HTERT RPE-1 (cell line): ENCODE measurements around the gene B4GAT1.

ENCODE experiments used
- in situ Hi-C: fragments of 300-500 bp; cut with MboI; formaldehyde crosslinking; loops from 4 replicates; pipeline ENCODE4 v1.14.3; 2020; ENCODE audit warnings: low sequenced_read_pairs

The B4GAT1 gene

GRCh38 chr11:66338276-66339161 is 8.9 kb downstream of the B4GAT1 start:
- in situ Hi-C loops = no loop called here

GRCh38 chr11:66337103-66337899 is 10.1 kb downstream of the B4GAT1 start:
- in situ Hi-C loops = no loop called here

GRCh38 chr11:66336234-66337102 is 11.0 kb downstream of the B4GAT1 start, which contains the start of gene RIN1:
RIN1 (minus strand) TSS chr11:66336434; CDS start chr11:66336402, 32 bp downstream.
- in situ Hi-C loops = no loop called here

DNA sequence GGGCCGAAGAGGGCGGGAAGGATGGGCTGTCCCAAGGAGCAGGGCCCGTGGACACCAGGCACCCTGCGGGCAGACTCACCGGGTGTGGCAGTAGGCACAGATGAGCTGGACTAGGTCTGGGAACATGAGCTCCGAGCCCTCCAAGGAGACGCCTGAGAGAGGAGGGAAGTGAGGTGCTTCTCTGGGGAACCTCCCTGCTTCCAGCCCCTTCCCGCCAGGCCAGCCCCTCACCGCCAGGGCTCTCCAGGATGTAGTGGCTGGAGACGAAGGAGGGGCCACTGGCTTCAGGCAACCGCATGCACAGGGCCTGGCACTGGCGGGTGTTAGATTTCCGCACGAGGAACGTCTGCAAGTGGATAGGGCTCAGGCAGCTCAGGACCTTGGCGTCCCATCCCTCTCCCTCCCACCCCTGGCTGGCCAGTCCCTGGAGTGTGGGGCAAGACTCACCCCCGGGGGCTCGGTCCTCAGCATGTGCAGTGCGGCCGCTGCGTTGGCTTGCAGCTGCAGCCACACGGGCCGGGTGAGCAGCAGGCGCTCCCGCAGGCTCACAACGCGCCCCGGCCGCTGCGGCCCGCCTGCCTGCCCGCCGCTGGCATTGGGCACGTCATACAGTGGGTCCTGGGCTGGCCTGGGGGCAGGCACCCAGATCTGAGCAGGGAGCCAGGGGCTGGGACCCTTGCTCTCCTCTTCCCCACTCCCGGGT is 11.7 kb downstream of the B4GAT1 start:
- in situ Hi-C loops = no loop called here

- in situ Hi-C loops = no loop called here
Measured at GRCh38 chr11:66334605-66335442, 12.6 kb downstream of the B4GAT1 start.

DNA sequence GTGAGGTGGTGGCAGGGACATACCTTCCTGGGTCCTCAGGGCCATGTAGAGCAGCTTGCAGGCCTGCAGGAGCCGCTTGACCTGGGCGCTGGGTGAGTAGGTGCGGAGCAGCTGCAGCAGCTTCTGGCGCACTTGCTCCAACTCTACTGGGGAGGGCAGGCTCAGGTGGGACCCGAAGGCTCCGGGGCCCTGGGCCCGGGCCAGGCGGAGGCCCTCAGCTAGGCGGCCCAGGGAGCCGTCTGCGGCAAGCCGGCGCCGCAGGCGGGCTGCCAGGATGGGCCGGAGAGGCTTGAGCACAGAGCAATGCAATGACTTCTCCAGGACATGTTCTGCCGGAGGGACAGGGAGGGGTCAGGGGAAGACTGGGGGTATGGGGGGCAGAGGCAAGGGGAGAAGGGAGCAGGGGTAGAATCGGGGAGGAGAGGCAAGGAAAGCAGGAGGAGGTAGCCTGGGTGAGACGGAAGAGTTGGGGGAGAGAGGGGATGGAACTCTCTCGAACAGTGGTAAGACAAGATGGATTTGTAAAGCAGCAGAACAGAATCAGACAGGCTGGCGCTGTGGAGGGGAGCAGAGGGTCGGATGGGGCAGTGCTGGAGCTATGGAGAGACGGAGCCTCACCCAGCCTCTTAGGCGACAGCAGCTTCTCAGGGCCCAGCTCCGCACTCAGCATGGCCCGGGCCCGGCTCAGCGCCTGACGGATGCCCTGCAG is 13.4 kb downstream of the B4GAT1 start:
- in situ Hi-C loops = no loop called here

GRCh38 chr11:66333220-66333877 is 14.1 kb downstream of the B4GAT1 start:
- in situ Hi-C loops = no loop called here

GRCh38 chr11:66332371-66333219 is 14.8 kb downstream of the B4GAT1 start:
- in situ Hi-C loops = no loop called here

- in situ Hi-C loops = no loop called here
Measured at GRCh38 chr11:66331542-66332370, 15.7 kb downstream of the B4GAT1 start.

DNA sequence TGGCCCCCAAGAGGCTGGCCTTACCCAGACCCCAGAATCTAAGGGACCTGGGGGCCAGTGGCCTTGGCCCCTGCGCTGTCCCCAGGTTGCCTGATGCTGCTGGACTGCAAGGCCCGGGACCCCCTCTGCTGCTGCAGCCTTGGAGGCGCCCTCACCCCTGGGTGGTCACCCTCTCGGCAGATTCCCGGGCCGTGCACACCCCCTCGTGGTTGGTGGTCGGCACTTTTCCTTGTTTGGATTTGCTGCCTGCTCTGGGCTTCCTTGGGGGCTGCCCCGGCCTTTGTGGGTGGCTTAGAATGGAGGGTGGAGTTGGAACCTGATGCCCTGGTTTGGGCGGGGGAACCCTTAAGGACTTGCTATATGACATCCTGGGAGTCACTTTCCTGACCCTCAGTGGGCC is 16.5 kb downstream of the B4GAT1 start:
- in situ Hi-C loops = no loop called here

GRCh38 chr11:66329165-66329673 is 18.2 kb downstream of the B4GAT1 start:
- in situ Hi-C loops = no loop called here

GRCh38 chr11:66328302-66329144 is 18.9 kb downstream of the B4GAT1 start:
- in situ Hi-C loops = no loop called here

DNA sequence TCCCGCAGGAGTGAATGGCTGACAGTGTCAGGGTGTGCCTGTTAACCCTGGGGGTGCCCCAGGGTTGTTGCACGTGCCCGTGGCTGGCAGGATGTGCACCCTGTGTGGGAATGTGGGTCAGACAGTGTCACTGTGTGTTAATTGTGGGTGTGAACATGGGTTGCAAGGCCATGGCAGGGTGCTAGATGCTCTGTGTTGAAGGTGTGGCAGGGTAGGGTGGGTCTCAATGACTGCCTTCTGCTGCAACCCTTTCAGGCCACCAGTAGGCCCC is 19.5 kb downstream of the B4GAT1 start:
- in situ Hi-C loops = no loop called here

- in situ Hi-C loops = no loop called here
Measured at GRCh38 chr11:66327171-66328030, 20.0 kb downstream of the B4GAT1 start.
